ENCODE measurements around the gene SYTL3.
"Not testable (repeated sequence)": the region's sequence is repeated elsewhere in the genome, so short reads cannot be mapped to it uniquely, and the experiment has no call there.

SYTL3 gene

GRCh38 chr6:158792505-158792904 lies 142.7 kb downstream of the SYTL3 start:
- Mint-ChIP-seq H3K4me1 (peaks cover 88% of the 10 kb centered on the region), H3K4me3 (peak overlapping the region; percentile 29), H3K27ac (peak overlapping the region; percentile 83), H3K36me3 (peaks cover 37% of the 10 kb centered on the region)
- not testable (repeated sequence) for H3K27me3 Mint-ChIP-seq, ATAC-seq, H3K9me3 Mint-ChIP-seq

- no peaks in the 10 kb centered on the region for H3K27me3 Mint-ChIP-seq
- H3K4me1 Mint-ChIP-seq, result peaks cover 90% of the 10 kb centered on the region
- no peaks in the 10 kb centered on the region for H3K9me3 Mint-ChIP-seq
- H3K4me3 Mint-ChIP-seq, result no peak overlapping the region
- ATAC-seq, result peak; percentile 68
- peaks cover 30% of the 10 kb centered on the region for H3K36me3 Mint-ChIP-seq
- H3K27ac Mint-ChIP-seq, result peak overlapping the region; percentile 40
These were observed 143.6 kb downstream of the SYTL3 start for GRCh38 chr6:158793432-158793831.

- peak overlapping the region; percentile 65 for H3K27ac Mint-ChIP-seq
- no peak overlapping the region for H3K4me3 Mint-ChIP-seq
- no peaks in the 10 kb centered on the region for H3K27me3 Mint-ChIP-seq
- peaks cover 13% of the 10 kb centered on the region for H3K36me3 Mint-ChIP-seq
- H3K4me1 Mint-ChIP-seq, result peaks cover 87% of the 10 kb centered on the region
- no peaks in the 10 kb centered on the region for H3K9me3 Mint-ChIP-seq
- no peak for ATAC-seq
These were observed 145.7 kb downstream of the SYTL3 start for GRCh38 chr6:158795516-158795915.

GRCh38 chr6:158796353-158796752 lies 146.5 kb downstream of the SYTL3 start:
- Mint-ChIP-seq H3K4me3 (peak overlapping the region; percentile 16), H3K36me3 (peaks cover 13% of the 10 kb centered on the region), H3K9me3 (no peaks in the 10 kb centered on the region), H3K27me3 (no peaks in the 10 kb centered on the region), H3K27ac (peak overlapping the region; percentile 65), H3K4me1 (peaks cover 85% of the 10 kb centered on the region)
- no peak for ATAC-seq

- ATAC-seq, result no peak
- Mint-ChIP-seq H3K36me3 (peaks cover 19% of the 10 kb centered on the region), H3K27me3 (no peaks in the 10 kb centered on the region), H3K4me1 (peaks cover 86% of the 10 kb centered on the region), H3K27ac (peak overlapping the region; percentile 73), H3K9me3 (no peaks in the 10 kb centered on the region), H3K4me3 (peak overlapping the region; percentile 51)
These were observed 147.8 kb downstream of the SYTL3 start for GRCh38 chr6:158797331-158798310.

- Mint-ChIP-seq H3K4me3 (peak overlapping the region; percentile 51), H3K27ac (peak overlapping the region; percentile 73), H3K27me3 (no peaks in the 10 kb centered on the region), H3K36me3 (peaks cover 19% of the 10 kb centered on the region), H3K4me1 (peaks cover 86% of the 10 kb centered on the region), H3K9me3 (no peaks in the 10 kb centered on the region)
- peak; percentile 89 for ATAC-seq
These were observed 148.5 kb downstream of the SYTL3 start for GRCh38 chr6:158798311-158798710.

- H3K27me3 Mint-ChIP-seq, result no peaks in the 10 kb centered on the region
- peaks cover 86% of the 10 kb centered on the region for H3K4me1 Mint-ChIP-seq
- H3K4me3 Mint-ChIP-seq, result peak overlapping the region; percentile 18
- no peak for ATAC-seq
- no peaks in the 10 kb centered on the region for H3K9me3 Mint-ChIP-seq
- H3K27ac Mint-ChIP-seq, result peak overlapping the region; percentile 73
- H3K36me3 Mint-ChIP-seq, result peaks cover 19% of the 10 kb centered on the region
These were observed 149.4 kb downstream of the SYTL3 start for GRCh38 chr6:158799051-158799792.

- peak overlapping the region; percentile 27 for H3K27ac Mint-ChIP-seq
- ATAC-seq, result no peak
- peaks cover 89% of the 10 kb centered on the region for H3K4me1 Mint-ChIP-seq
- H3K4me3 Mint-ChIP-seq, result no peak overlapping the region
- H3K27me3 Mint-ChIP-seq, result no peaks in the 10 kb centered on the region
- peaks cover 26% of the 10 kb centered on the region for H3K36me3 Mint-ChIP-seq
- no peaks in the 10 kb centered on the region for H3K9me3 Mint-ChIP-seq
These were observed 151.9 kb downstream of the SYTL3 start for GRCh38 chr6:158801655-158802294.

- Mint-ChIP-seq H3K4me3 (peak overlapping the region; percentile 52), H3K4me1 (peaks cover 92% of the 10 kb centered on the region), H3K27ac (peak overlapping the region; percentile 80), H3K9me3 (no peaks in the 10 kb centered on the region), H3K27me3 (no peaks in the 10 kb centered on the region), H3K36me3 (peaks cover 44% of the 10 kb centered on the region)
- peak; percentile 88 for ATAC-seq
These were observed 153.9 kb downstream of the SYTL3 start for GRCh38 chr6:158803733-158804143.

GRCh38 chr6:158804207-158804606 lies 154.4 kb downstream of the SYTL3 start:
- Mint-ChIP-seq H3K27ac (peak overlapping the region; percentile 80), H3K36me3 (peaks cover 44% of the 10 kb centered on the region), H3K9me3 (no peaks in the 10 kb centered on the region), H3K27me3 (no peaks in the 10 kb centered on the region), H3K4me3 (peak overlapping the region; percentile 52), H3K4me1 (peaks cover 92% of the 10 kb centered on the region)
- no peak for ATAC-seq

GRCh38 chr6:158805698-158806377 lies 156.0 kb downstream of the SYTL3 start:
- H3K36me3 Mint-ChIP-seq, result peaks cover 53% of the 10 kb centered on the region

GRCh38 chr6:158807515-158808441 lies 157.9 kb downstream of the SYTL3 start:
- ATAC-seq, result no peak
- H3K4me1 Mint-ChIP-seq, result peaks cover 95% of the 10 kb centered on the region
- H3K9me3 Mint-ChIP-seq, result no peaks in the 10 kb centered on the region
- peaks cover 53% of the 10 kb centered on the region for H3K36me3 Mint-ChIP-seq
- H3K27ac Mint-ChIP-seq, result peak overlapping the region; percentile 73
- H3K4me3 Mint-ChIP-seq, result peak overlapping the region; percentile 62
- H3K27me3 Mint-ChIP-seq, result no peaks in the 10 kb centered on the region

More at GRCh38 chr6:158805698-158806377, 156.0 kb downstream of the SYTL3 start:
- Mint-ChIP-seq H3K27ac (peak overlapping the region; percentile 73), H3K27me3 (no peaks in the 10 kb centered on the region), H3K9me3 (no peaks in the 10 kb centered on the region), H3K4me1 (peaks cover 95% of the 10 kb centered on the region), H3K4me3 (peak overlapping the region; percentile 62)
- no peak for ATAC-seq

- peak overlapping the region; percentile 62 for H3K4me3 Mint-ChIP-seq
- peaks cover 60% of the 10 kb centered on the region for H3K36me3 Mint-ChIP-seq
- peak overlapping the region; percentile 73 for H3K27ac Mint-ChIP-seq
- no peaks in the 10 kb centered on the region for H3K27me3 Mint-ChIP-seq
- no peak for ATAC-seq
- peaks cover 97% of the 10 kb centered on the region for H3K4me1 Mint-ChIP-seq
- peaks cover 3% of the 10 kb centered on the region for H3K9me3 Mint-ChIP-seq
These were observed 158.6 kb downstream of the SYTL3 start for GRCh38 chr6:158808442-158808833.

Measured in stimulated activated memory B cell treated with anti-CD40 and anti-IgM and Interleukin-4, amounts not matched to agents 10 μg/mL and 1 μg/mL and 100 μg/mL, for 72 hours (primary cell).